B cell (primary cell): ENCODE results near the gene CNGA3. TPM values are rescaled to one million over a fixed set of nuclear protein-coding genes. Genes with fewer than 3 reads are reported as not detected.

Experiments
- ATAC-seq: fragments of 200-7000 bp; cut with Tn5 transposase; one replicate; pipeline ENCODE4 v1.10.0; 2021; ENCODE audit warnings: low read depth, mild to moderate bottlenecking, moderate number of reproducible peaks, moderate library complexity
- CTCF ChIA-PET: fragments of 350-600 bp; sonication (Branson Sonifier 250); formaldehyde crosslinking; loops from one replicate; lab custom pipeline; 2021; ENCODE audit warnings: antibody characterized with exemption, inconsistent platforms; lab: Charles Lee
- POLR2A ChIA-PET: fragments of 350-600 bp; sonication (Branson Sonifier 250); formaldehyde crosslinking; loops from one replicate; lab custom pipeline; 2021; ENCODE audit warnings: antibody characterized with exemption; lab: Charles Lee
- DNase-seq: peaks from one replicate; pipeline ENCODE4 v3.0.0; 2013
- H2AFZ ChIP-seq: 2 replicates; pipeline ENCODE4 v1.6.1; 2012; ENCODE audit warnings: mild to moderate bottlenecking, low read depth, low read length; ENCODE audit not compliant: insufficient read depth, poor library complexity, severe bottlenecking
- H3K27ac ChIP-seq, 2 donors: 1 replicate in 1 of 2; 2 replicates in 1 of 2; pipeline ENCODE4 v1.5.1; 2012 to 2013; ENCODE audit warnings: low read length in 2 of 2, mild to moderate bottlenecking in 2 of 2, moderate library complexity in 1 of 2
- H3K27me3 ChIP-seq, 4 experiments: fragments of 200-600 bp in 1 of 4; sonication (generic) in 1 of 4; replicated peaks in 1 of 4; 1 replicate in 2 of 4; 2 replicates in 2 of 4; pipeline versions ENCODE4 v1.6.1 to v1.7.0; 2013 to 2016; ENCODE audit warnings: low read length in 3 of 4, mild to moderate bottlenecking in 2 of 4, mixed read lengths in 1 of 4, moderate library complexity in 1 of 4; ENCODE audit not compliant: insufficient read depth in 4 of 4, control insufficient read depth in 3 of 4; ENCODE audit errors: control extremely low read depth in 1 of 4
- H3K36me3 ChIP-seq, 2 experiments: replicated peaks in 1 of 2; 1 replicate in 1 of 2; 2 replicates in 1 of 2; pipeline versions ENCODE4 v1.6.1 to v1.7.1; 2013; ENCODE audit warnings: low read length in 1 of 2; ENCODE audit not compliant: insufficient read depth in 2 of 2, control insufficient read depth in 1 of 2; ENCODE audit errors: control extremely low read depth in 1 of 2, extremely low read depth in 1 of 2
- H3K4me1 ChIP-seq, 2 donors: fragments of 200-600 bp in 1 of 2; sonication (generic) in 1 of 2; 1 replicate in 1 of 2; 2 replicates in 1 of 2; pipeline versions ENCODE4 v1.5.1 to v1.6.1; 2013 to 2017; ENCODE audit warnings: low read length in 2 of 2; ENCODE audit not compliant: control insufficient read depth in 2 of 2, insufficient read depth in 2 of 2
- H3K4me2 ChIP-seq: replicated peaks from 2 replicates; pipeline ENCODE3; 2012; ENCODE audit warnings: mild to moderate bottlenecking, low read depth, low read length; ENCODE audit not compliant: poor library complexity, severe bottlenecking
- H3K4me3 ChIP-seq, 5 experiments: fragments of 200-600 bp in 1 of 5; sonication (generic) in 1 of 5; 1 replicate in 3 of 5; 2 replicates in 2 of 5; pipeline versions ENCODE4 v1.5.1 to v1.7.0; 2011 to 2016; ENCODE audit warnings: low read length in 4 of 5, mild to moderate bottlenecking in 4 of 5, low read depth in 2 of 5, control low read depth in 1 of 5, moderate library complexity in 1 of 5; ENCODE audit not compliant: insufficient read depth in 1 of 5; ENCODE audit errors: control extremely low read depth in 1 of 5, extremely low read depth in 1 of 5
- H3K79me2 ChIP-seq: fragments of 200-600 bp; sonication (generic); one replicate; pipeline ENCODE4 v1.6.0; 2016; ENCODE audit warnings: low read length; ENCODE audit not compliant: control insufficient read depth, insufficient read depth
- H3K9ac ChIP-seq: fragments of 200-600 bp; sonication (generic); 2 replicates; pipeline ENCODE4 v1.6.1; 2017; ENCODE audit warnings: mild to moderate bottlenecking, low read length, moderate library complexity
- H3K9me3 ChIP-seq, 3 donors: one replicate each; pipeline versions ENCODE4 v1.6.1 to v1.7.1; 2013; ENCODE audit warnings: low read length in 2 of 3; ENCODE audit not compliant: control insufficient read depth in 2 of 3, insufficient read depth in 1 of 3; ENCODE audit errors: control extremely low read depth in 1 of 3
- H4K20me1 ChIP-seq: 2 replicates; pipeline ENCODE4 v1.6.0; 2012; ENCODE audit warnings: mild to moderate bottlenecking, low read length; ENCODE audit not compliant: insufficient read depth, control insufficient read depth, poor library complexity, severe bottlenecking
- H3K27ac Mint-ChIP-seq: one replicate; pipeline ENCODE4 v1.8.0; 2021; ENCODE audit warnings: mixed read lengths
- H3K27me3 Mint-ChIP-seq: one replicate; pipeline ENCODE4 v1.8.0; 2021; ENCODE audit warnings: mixed read lengths
- H3K4me1 Mint-ChIP-seq: one replicate; pipeline ENCODE4 v1.8.0; 2021; ENCODE audit warnings: mixed read lengths
- H3K4me3 Mint-ChIP-seq: one replicate; pipeline ENCODE4 v1.8.0; 2021; ENCODE audit warnings: mixed read lengths
- H3K9me3 Mint-ChIP-seq: one replicate; pipeline ENCODE4 v1.8.0; 2022; ENCODE audit warnings: mixed read lengths; ENCODE audit not compliant: insufficient read depth
- CTCF ChIP-seq: fragments of 200-600 bp; IDR thresholded peaks from one replicate; pipeline ENCODE4 v1.8.0; 2022; ENCODE audit warnings: antibody characterized with exemption, mild to moderate bottlenecking
- EZH2 ChIP-seq: IDR thresholded peaks from 2 replicates; pipeline ENCODE4 v1.6.1; 2012; ENCODE audit warnings: borderline replicate concordance, low read depth, mild to moderate bottlenecking, moderate library complexity, low read length; ENCODE audit not compliant: insufficient read depth, poor library complexity, severe bottlenecking
- WGBS: methylation state at CpG from one replicate; pipeline ENCODE4 v1.1.5; 2013; ENCODE audit warnings: missing lambda C conversion rate; ENCODE audit not compliant: insufficient coverage; 5-methylcytosine and 5-hydroxymethylcytosine counted together
- intact Hi-C: fragments of 100-400 bp; cut with micrococcal nuclease; formaldehyde crosslinking; loops from one replicate; pipeline ENCODE4 v1.10.0; 2022
- polyA minus RNA-seq: library from RNA; depleted of rRNA, polyadenylated mRNA; stranded (reverse); fragments of >200 nt; gene quantifications from 2 replicates; pipeline ENCODE4 v1.2.3, GENCODE V29; 2012
- polyA plus RNA-seq: library from polyadenylated mRNA; depleted of rRNA; stranded (reverse); fragments of >200 nt; gene quantifications from 2 replicates; pipeline ENCODE4 v1.2.3, GENCODE V29; 2012
- total RNA-seq, 2 donors: library from RNA; stranded (reverse); fragments of 120-200 nt in 1 of 2; gene quantifications; 1 replicate in 1 of 2; 2 replicates in 1 of 2; pipeline versions ENCODE4 v1.2.3 to v1.2.4, GENCODE V29; 2013 to 2022

CNGA3 gene
- total RNA-seq: not detected in 2 replicates
- total RNA-seq (2013): not detected
- not detected in 2 replicates for polyA plus RNA-seq
- polyA minus RNA-seq: not detected in 2 replicates

GRCh38 chr2:98346311-98347236 lies at the start of gene CNGA3:
Gene CNGA3, plus strand, starts transcription at chr2:98346456. Its CDS starts 23,520 bp downstream, at chr2:98369976.
- intact Hi-C loops: no loop called here
- peak; percentile 33 for DNase-seq
- Histone ChIP-seq H4K20me1 (no peaks in the 10 kb centered on the region), H3K36me3 (no peaks in the 10 kb centered on the region), H3K9me3 (peaks cover 0 to 24% (median 2%) of the 10 kb centered on the region in 3 donors), H3K27me3 (peaks cover 0 to 62% (median 41%) of the 10 kb centered on the region in 4 experiments), H3K79me2 (no peaks in the 10 kb centered on the region), H3K27ac (no peak within 1 kb of the TSS), H3K4me2 (peak within 1 kb of the TSS; percentile 45), H2AFZ (no peak within 1 kb of the TSS), H3K4me3 (no peak within 1 kb of the TSS), H3K9ac (no peak within 1 kb of the TSS), H3K4me1 (peaks cover 25 to 32% of the 10 kb centered on the region in 2 donors)
- no peak for ATAC-seq
- 14% methylated on average over 67 of the region's 72 CpGs for WGBS
- peak within 1 kb of the TSS; percentile 55 for H3K4me3 Mint-ChIP-seq
- H3K27ac Mint-ChIP-seq: no peak within 1 kb of the TSS
- H3K9me3 Mint-ChIP-seq: no peaks in the 10 kb centered on the region
- TF ChIP-seq EZH2 (no peak), CTCF (no peak)
- ChIA-PET POLR2A (no interaction called here), CTCF (no interaction called here)
- peaks cover 16% of the 10 kb centered on the region for H3K4me1 Mint-ChIP-seq
- H3K27me3 Mint-ChIP-seq: peaks cover 79% of the 10 kb centered on the region
